HG03378 (cell line): Measurements from ENCODE around the gene NPBWR2.

ENCODE experiments used
- ATAC-seq: cut with Tn5 transposase; IDR thresholded peaks from one replicate; pipeline ENCODE4 v1.9.1; 2021; ENCODE audit warnings: mild to moderate bottlenecking, moderate library complexity; ENCODE audit not compliant: unreplicated experiment

Gene NPBWR2

DNA sequence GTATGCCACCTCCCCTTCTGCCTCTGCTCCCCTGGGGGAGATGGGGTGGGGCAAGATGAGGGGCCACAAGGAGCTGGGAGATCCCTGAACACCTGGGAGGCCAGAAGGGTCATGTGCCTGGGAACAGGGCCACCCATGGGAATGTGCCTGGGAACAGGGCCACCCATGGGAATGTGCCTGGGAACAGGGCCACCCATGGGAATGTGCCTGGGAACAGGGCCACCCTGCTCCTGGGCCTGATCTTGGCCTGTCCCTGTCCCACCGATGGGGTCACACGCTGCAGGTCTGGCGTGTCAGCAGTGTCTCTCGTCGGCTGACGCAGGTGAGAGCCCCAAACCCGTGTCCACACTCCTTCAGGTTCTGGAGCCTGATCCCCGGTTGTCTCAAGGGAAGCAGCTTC lies 32.4 kb downstream of the NPBWR2 start:
- no peak for ATAC-seq

DNA sequence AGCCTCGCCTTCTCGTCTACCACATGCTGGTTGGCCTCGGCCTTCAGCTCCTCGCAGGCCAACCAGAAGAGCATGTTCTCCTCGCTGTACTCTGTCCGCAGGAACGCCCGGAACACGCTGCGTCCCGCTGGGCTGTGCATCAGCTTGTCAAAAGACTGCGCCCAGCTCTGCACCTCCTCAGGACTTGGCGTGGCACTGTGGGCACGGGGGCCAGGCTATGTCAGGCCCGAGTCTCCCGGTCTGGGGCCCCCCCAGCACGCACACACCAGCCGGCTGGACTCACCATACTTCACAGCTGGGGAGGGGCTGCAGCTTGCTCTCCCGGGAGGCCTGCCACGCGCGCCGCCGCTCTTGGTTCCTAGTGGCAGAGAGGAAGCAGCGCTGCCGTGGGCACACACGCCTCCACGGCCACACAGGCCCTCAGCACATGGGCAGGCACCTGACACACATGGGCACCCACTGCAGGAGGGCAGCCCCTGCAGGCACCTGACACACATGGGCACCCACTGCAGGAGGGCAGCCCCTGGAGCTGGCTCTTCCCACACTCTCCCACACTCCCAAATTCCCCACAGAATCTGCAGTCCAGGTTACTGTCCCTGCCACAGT lies 33.1 kb downstream of the NPBWR2 start:
- ATAC-seq = no peak

DNA sequence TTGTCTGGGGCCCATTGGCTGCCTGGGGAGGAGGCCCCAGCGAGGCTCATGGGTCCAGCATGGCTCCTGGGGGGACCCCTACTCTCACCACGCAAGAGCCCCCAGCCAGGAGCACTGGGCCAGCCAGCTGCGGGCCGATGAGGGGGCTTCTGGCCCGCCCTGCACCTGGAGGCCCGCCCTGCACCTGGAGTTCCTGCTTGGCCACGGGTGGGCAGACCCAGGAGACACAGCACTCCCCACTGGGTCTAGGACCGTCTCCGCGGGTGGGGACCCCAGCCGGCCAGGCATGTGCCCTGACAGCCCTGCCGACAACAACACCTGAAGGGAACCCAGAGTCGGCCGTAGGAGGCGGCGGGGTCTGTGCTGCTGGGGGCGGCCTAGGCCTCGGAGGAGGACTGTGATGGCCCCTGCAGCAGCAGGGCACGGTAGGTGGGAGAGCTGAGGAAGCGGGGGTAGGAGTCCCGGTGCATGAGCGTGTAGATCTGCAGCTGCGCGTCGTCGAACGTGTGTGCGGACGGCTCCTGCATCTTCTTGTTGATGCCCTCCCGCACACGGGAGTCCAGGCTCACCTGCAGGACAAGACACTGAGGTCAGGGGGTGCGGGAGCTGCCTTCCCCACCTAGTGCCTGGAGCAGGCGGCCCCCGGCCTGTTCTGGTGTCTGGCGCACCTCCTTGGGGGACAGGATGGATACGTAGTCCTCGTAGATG lies 33.7 kb downstream of the NPBWR2 start:
- ATAC-seq = no peak

DNA sequence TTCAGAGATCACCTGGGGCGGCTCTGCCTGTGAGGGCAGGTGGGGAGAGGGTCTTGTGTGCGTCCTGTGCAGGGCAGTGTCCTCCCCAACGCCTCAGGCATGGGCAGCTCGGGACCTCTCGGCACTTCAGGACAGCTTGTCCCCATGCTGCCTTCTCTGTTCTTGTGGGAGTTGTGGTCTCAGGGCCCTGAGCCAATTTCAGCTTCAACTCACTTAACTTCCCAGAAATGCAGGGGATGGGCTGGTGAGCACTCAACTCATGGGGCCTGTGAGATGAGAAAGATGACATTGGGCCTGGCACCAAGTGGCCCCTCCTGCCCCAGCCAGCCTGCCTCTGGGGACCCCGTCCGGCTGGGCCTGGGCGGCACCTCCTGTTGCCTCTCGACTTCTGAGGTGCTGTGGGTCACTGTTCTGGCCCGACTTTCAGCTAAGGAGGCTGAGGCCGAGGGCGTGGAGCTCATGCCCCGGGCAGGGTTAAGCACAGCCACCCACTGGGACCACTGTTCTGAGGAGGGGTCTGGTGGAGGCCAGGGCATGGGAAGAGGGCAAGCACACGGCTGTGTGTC lies 34.8 kb downstream of the NPBWR2 start:
- ATAC-seq = no peak

DNA sequence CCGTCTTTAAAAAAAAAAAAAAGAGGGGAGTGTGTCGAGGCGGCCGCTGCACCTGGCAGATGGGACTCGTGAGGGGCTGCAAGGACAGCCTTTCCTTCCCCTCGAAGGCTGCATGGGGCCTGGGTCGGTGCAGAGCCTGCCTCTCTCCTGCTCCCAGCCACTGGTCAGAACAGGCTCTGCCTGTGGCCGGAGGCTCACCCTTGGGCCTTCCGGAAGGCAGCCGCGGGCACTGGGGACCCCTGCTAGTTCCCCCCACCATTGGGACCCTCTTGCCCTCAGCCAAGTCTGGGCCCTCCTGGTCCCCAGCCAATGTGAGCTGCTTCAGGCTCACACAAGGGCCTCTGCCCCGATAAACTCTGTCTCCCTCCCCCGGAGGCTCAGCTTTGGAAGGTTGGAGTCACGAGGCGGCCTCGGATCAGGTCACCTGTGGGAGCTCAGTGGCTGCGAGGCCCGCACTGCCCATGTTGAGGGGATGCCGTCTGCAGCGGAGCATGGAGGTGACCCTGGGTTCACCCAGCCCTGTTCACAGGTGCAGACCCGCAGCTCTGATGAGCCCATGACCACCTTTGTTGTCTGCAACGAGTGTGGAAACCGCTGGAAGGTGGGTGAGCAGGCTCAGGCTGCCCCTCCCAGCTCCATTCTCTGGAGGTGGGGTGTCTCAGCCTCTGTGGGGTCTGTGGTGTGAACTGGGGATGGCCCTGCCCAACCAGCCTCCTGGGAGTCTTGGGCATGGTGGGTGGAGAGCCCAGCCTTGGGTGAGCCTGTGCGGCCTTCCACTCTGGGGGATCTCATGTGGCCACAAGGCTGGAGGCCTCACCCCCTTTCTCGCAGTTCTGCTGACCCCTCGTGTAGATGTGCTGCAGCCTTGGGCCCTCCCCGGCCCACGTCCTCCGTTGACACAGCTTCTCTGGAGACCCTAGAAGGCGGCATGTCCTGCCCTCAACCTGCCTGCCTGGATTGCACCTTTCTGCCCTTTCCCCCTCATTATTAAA lies 35.7 kb downstream of the NPBWR2 start:
- no peak for ATAC-seq

DNA sequence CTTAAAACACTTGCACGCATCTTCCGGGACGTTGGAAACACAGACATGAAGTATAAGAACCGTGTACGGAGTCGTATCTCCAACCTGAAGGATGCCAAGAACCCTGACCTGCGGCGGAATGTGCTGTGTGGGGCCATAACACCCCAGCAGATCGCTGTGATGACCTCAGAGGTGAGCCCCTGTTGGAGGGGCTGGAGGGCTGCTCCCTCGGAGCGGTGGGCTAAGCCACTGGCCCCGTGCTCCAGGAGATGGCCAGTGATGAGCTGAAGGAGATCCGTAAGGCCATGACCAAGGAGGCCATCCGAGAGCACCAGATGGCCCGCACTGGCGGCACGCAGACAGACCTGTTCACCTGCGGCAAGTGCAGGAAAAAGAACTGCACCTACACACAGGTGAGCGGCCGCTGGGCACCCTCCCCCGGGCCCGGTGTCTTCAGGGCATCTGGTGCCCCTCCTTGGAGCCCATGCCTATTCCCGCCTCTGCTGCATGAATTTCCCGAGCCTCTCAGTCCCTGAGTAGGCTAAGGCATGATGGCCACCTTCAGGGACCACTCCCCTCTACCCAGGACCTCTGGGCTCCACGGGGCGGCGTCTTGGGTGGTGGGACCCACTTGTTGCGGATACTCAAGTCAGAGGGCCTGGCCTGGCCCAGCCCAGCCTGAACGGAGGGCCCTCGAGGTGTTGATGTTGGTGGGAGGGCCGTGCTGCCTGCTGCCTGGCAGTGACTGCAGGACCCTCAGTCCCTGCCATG lies 36.9 kb downstream of the NPBWR2 start:
- ATAC-seq = no peak

DNA sequence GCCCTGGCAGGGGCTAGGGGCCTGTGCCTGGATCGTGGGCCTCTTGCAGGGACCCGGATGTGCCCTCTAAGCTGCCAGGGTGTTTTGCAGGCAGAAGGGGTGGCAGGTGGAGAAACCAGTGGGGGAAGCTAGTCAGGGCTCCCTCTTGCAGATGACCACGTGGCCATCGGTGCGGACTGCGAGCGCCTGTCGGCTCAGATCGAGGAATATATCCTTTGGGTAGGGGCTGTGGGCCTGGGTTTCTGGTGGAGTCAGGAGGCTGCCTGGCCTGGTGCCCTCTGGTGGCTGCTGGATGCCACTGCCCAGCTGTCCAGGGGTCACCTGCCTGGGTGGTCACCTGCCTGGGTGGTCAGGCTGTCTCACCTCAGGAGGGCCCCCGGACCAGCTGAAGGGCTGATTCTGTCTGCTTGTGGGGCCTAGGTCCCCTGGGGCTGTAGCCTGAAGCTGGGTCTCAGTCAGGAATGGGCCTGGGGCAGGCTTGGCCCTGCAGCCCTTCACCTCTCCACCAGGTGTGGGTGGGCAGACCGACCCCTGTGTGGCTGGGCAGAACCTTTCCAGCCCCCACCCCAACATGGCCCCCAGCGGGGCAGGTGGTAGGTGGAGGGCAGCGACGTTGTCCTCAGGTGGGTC lies 37.6 kb downstream of the NPBWR2 start:
- no peak for ATAC-seq

DNA sequence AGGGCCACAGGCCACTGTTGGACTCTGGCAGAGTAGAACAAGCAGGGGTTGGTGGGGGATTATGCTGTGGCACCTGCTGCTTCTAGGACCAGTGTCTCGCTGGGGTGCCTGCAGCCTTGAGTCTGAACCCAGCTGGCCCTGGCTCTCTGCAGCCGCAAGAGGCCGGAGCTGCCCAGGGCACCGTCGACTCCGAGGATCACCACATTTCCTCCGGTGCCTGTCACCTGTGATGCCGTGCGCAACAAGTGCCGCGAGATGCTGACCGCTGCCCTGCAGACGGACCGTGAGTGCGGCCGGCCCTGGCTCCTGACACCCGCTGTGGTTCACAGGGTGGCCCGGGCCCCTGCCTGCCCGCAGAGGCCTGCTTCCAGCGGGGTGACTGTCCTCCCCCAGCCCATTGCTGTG lies 38.2 kb downstream of the NPBWR2 start:
- no peak for ATAC-seq

DNA sequence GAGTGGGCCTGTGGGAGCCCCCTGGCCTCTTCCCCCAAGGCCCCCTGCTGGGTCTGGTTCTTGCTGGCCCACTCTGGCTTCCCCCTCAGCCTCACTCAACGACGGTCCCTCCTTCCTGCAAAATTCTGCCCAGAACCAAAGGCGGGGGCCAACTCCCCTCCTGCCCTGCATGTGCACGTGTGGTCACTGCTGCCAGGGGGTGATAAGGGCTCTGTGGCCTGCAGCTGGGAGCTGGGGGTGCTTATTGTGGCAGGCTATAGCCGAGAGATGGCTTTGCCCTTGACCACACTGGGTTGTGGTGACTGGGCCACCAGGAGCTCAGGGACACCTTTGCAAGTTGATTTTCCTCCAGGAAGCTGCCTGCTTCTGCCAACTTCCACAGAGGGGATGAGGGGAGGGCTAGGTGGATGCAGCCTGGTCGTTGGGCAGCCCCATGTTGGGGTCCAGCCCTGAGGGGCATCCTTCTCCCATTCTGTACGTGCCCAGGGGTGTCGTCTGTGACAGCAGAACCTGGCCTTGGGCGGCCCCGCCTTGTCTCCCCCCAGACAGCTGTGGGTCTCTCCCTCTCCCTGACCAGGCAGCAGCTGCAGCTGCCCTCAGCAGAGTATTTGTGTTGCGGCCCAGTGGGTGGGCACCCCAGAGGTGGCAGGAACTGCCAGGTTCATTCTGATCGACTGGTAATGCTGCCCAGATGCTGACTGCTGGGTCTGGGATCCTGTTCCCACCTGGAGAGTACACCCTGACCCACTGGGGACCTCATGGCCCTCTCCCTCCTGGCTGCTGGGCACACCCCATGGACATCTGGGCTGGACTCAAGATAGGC lies 38.8 kb downstream of the NPBWR2 start:
- ATAC-seq = no peak

DNA sequence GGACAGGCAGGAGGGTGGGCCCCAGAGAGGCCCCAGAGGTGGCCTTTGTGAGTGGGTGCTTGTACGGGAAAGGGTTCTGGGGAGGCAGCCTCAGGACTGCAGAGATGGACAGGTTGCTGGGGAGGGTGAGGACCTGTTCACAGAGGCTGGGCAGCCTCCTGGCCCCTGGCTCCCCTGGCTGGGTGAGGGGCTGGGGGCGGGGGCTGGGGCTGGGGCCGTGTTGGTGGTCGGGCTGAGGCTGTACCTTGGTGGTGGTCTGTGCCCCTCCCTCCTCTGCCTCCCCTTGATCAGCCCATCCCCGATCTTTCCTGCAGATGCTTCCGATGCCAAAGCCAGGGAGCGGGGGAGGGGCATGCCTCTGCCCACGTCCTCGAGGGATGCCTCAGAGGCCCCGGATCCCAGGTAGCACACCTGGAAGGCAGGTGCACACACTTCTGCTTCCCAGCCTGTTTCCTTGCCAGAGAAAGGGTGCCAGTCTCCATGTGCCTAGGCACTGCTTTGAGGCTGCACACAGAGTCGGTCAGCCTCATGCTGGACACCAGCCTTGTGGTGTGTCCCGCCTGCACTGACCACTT lies 39.5 kb downstream of the NPBWR2 start:
- ATAC-seq = no peak

DNA sequence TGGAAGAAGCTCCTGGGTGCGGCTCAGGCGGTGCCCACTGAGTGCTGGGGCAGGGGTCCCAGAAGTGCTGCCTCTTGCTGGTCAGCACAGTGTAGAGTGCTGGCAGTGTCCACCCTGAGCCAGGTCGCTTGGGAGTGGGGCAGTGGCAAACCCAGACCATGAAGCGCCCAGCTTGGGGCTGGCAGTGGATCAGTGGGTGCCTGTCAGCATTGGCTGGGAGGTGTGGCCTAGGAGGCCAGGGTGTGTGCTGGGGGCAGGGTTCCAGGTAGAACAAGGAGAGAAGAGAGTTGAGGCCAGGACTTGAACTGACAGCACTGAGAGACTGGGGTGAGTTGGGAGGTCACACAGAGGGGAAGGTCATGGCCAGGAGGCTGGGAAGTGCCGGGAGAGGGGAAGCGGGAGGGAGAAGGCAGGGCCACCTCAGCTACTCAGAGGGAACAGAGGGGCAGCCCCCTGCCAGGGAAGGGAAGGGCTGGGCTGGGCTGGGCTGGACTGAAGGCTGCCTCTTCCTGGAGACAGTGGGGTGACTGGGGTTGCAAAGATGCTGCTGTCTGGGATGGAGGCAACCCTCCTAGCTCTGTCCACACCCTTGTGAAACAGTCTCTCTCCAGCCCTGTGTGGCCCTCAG lies 40.2 kb downstream of the NPBWR2 start:
- ATAC-seq = no peak

DNA sequence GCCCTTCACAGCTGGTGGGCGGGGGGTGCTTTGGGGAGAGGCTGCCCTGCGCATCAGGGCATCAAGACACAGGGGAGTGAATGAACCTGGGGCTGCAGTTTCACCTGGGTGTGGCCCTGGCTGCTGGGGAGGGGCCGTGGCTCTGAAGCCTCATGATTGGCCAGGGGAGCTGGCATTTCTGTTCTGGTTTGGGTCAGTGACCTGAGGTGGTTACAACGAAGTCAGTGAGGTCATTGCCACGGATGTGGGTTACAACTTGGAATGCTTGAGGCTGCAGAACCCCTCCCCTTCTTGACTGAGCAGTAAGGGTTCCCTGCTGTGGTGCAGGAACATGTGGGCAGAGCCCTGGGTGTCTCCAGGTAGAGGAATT lies 41.4 kb downstream of the NPBWR2 start:
- ATAC-seq = no peak

DNA sequence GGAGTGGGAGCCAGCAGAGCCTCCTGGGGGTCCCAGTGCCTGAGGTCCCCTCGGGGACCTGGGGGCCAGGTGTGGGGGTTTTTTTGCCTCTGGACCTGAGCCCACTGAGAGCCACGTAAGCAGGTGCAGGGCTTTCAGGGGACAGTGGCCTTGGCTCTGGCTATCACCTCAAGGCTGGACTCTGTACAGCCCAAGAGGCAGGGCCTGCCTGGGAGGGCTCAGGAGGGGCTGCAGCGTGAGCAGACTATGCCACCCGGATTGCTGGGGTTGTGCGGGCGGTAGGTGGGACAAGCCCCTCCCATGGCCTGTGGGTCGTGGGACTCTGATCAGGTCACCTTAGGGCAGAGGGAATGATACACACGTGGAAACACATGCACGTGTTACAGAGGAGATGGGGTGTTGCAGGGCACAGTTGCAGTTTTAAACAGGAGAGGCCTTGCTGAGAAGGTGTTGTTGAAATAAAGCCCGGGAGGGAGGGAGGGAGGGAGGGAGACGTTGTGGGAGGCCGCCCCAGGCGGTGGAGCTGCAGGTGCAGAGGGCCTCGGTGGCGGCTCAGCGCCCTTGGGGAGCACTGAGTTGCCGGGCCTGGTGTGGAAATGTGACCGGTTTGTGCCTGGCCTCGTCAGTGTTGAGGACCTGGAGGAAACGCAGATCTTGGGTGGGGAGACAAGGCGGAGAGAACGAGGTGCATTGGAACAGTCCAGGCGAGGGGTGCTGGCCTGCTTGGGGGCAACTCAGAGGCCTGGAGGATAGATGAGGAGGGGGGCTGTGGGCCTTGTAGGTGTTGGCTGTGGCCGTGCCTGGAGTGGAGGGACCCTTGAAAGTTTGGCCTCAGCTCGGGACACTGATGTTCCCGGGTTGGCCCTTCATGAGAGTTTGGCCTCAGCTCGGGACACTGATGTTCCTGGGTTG lies 42.0 kb downstream of the NPBWR2 start:
- ATAC-seq = no peak

DNA sequence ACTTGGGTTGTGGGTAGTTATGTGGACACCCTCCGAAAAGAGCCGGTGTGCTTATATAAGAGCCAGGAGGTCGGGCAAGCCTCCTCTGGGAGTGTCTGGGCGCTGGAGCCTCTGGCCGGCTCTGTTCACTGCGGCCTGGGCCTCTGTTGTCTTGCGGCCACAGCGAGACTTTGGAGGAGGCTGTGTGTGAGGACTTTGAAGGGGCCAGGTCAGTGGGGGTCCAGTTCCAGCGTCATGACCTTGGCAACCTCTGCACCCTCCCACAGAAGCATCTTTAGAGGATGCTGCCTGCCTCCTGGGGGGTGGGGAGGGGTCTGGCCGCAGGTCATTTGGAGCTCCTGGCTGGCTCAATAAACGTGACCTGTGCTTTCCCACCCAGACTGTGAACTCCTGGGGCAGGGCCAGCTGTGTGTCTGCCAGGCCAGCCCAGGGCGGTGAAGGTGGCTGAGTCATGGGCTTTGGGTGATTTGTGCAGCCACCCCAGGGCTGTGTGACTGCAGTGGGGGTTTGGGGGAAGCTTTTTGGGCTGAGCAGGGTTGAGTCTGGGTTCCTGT lies 43.1 kb downstream of the NPBWR2 start:
- ATAC-seq = no peak

DNA sequence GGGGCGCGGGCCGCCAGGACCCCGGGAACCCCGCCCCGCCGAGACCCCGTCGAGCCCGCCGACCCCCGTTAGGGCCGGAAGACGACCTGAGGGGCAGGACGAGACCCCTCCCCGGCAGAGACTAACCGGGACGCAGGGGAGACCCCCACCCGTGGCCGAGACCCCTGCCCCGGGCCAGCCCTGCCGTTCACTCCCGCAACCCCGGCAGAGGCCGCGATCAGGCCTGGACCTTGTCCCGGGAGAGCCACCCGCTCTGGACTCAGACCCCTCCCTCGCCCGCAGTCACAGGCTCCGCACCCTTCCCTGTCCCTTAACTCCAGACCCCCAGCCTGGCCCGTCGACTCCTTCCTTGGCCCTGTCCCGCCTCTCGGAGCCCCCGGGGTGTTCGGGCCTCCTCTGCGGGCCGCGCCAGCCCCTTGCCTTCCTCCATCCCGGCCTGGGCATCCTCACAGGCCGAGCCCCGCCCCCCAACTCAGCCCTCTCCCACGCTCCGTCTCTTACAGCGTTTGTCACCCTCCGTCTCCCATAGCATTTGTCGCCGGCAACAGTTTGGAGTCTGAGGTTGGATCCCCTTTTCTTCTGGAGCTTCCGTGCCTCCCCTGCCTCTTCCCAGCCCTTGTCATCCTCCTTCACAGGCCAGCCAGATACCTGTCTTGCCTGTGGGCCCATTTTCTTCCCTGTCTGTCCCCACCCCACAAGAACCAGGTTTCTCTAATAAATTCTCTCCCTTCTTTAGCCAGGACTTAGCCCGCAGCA lies 43.8 kb downstream of the NPBWR2 start:
- no peak for ATAC-seq

DNA sequence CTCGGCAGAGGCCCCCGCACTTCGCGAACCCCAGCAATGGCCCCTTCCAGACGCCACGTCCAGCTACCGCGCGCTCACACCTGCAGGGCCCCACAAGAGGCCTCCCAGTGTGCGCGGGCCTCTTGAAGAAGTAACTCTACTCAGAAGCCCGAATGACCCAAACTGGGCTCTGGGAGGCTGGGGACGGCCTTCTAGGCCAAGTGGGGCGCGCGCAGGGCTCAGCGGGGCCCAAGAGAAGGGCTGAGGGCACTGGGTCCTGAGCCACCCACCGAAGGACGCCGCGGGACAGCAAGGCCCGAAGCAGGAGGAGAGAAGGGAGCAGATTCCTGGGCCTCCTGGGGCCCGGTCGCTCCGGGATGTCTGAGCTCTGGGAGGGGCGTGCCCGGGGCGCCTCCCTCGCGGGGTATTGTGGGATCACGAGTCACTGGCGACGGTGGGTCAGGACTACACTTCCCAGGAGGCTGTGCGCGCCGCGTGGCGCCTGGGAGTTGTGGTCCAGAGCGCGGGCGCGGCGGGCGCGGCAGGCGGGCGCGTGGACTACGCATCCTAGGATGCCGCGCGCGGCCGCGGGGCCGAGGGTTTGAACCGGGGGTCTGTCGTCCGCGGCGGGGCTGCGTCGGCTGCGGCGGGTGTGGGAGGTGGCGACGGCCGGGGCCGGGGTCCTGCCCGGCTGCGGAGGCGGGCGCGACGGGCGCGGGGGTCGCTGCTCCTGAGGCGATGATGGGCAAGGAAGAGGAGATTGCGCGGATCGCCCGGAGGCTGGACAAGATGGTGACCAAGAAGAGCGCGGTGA lies 44.6 kb downstream of the NPBWR2 start, which contains the start of gene TCEA2:
TCEA2 (plus strand) TSS at position 603 of the 793 bp plus-strand sequence; CDS start at position 718, 115 bp downstream.
- peak; percentile 67 for ATAC-seq
